ENCODE measurements around the gene E2F2. TPM values are rescaled to one million over a fixed set of nuclear protein-coding genes. Genes with fewer than 3 reads are reported as not detected.
A peak's percentile ranks its signal among the peaks of the same experiment; 100 is the strongest.
"Not testable (repeated sequence)": the region's sequence is repeated elsewhere in the genome, so short reads cannot be mapped to it uniquely, and the experiment has no call there.

Gene E2F2
- total RNA-seq, 1 donor from 2014 or later: 1.9 TPM

DNA sequence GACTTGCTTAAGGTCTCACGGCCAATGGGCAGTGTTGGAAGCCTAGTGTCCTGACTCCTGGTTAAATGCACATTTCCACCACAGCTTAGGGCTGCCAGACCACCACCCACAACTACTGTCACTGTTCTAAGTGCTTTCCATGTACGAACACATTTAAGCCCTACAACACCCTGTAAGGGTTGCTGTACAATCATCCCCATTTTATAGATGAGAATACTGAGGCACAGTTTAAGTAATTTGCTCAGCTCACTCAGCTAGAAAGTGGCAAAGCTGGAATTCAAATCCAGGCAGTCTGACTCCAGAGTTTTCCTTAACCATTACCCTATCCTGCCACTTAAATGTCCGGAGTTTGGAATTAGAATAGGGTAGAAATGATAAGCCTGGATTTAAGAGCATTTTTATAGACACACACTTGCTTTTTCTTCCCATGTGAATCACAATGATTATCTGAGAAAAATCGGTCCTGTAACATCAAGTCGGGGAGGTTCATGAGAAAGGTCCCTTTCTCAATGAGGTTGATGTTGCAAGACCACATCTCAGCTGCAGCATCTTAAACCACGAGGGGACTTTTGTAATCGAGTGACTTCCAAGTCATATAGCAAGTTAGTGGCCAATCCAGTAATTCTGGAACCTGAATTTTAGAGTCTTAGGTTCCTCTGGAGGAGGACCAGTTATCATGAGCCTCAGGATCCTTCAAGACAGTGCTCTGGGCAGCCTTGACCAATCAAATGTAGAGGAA lies 8.6 kb downstream of the E2F2 start:
- no peak for DNase-seq

GRCh38 chr1:23521588-23521987 lies 9.4 kb downstream of the E2F2 start:
- DNase-seq: no peak

GRCh38 chr1:23517581-23517980 lies 13.5 kb downstream of the E2F2 start:
- DNase-seq: no peak

DNA sequence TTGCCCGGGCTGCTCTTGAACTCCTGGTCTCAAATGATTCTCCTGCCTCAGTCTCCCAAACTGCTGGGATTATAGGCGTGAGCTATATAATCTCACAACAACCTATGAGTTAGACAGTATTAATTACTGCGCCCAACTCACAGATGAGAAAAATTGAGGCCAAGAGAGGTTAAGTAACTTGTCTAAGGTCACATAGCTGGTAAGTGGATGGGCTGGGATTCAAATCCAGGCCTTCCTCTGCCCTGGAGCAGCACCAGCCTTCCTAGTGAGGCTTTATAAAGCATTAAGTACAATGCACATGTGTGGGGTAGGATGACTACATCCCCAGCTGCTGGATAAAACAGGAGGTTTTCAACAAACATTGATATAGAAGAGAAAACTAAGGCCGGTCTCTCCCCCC lies 15.1 kb downstream of the E2F2 start:
- no peak for DNase-seq

- DNase-seq: no peak
Measured at GRCh38 chr1:23514111-23514679, 16.8 kb downstream of the E2F2 start.

GRCh38 chr1:23509896-23510295 lies 21.1 kb downstream of the E2F2 start:
- no peak for DNase-seq

- DNase-seq: no peak
Measured at GRCh38 chr1:23506376-23507107, 24.5 kb downstream of the E2F2 start.

DNA sequence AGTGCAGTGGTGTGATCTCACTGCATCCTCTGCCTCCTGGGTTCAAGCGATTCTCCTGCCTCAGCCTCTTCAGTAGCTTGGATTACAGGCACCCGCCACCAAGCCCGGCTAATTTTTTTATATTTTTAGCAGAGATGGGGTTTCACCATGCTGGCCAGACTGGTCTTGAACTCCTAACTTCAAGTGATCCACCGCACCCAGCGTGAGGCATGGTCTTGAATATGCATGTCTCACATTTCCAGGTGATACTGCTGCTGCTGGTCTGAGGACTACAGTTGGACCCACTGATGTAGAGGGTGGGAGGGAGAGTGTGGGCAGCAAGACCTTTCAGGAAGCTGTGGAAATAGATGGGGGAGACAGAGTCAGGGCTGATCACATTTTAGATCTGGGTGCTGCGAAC lies 25.2 kb downstream of the E2F2 start:
- no peak for DNase-seq

DNA sequence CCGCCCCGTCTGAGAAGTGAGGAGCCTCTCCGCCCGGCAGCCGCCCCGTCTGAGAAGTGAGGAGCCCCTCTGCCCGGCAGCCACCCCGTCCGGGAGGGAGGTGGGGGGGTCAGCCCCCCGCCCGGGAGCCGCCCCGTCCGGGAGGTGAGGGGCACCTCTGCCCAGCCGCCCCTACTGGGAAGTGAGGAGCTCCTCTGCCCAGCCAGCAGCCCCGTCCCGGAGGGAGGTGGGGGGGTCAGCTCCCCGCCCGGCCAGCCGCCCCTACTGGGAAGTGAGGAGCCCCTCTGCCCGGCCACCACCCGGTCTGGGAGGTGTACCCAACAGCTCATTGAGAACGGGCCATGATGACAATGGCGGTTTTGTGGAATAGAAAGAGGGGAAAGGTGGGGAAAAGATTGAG lies 26.9 kb downstream of the E2F2 start:
- DNase-seq: not testable (repeated sequence)

DNA sequence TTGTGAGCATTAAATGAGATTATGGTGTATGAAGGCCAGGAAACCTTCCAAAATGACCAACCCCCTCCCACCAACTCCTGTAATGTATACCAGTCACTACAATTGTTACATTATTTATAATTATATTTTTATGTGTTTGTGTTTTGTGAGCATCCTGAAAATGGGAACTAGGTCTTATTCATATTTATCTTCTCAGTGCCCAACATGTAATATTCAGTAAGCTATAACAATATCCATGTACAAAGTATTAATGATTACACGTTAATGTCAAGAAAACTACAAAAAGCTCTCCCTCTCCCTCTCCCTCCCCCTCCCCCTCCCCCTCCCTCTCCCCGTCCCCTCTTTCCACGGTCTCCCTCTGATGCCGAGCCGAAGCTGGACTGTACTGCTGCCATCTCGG lies 28.1 kb downstream of the E2F2 start:
- no peak for DNase-seq

DNA sequence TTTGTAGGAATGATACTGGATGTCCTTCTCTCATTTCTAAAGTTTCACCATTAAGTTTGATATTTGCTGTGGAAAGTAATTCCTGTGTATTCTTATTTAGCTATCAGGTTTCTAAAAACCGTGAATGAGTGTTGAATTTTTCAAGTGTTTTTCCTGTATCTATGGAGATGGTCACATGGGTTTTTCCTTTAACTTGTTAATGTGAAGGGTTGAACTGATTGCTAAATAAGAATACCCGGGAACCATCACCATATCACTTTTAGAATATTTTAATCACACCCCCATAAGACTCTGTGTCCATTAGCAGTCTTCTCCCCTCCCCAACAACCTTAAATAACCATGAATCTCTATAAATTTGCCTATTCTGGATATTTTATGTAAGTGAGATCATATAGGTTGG lies 30.6 kb downstream of the E2F2 start:
- DNase-seq: no peak

- DNase-seq: no peak
Measured at GRCh38 chr1:23497777-23498439, 33.1 kb downstream of the E2F2 start.

- DNase-seq: no peak
Measured at GRCh38 chr1:23496490-23497181, 34.4 kb downstream of the E2F2 start.

DNA sequence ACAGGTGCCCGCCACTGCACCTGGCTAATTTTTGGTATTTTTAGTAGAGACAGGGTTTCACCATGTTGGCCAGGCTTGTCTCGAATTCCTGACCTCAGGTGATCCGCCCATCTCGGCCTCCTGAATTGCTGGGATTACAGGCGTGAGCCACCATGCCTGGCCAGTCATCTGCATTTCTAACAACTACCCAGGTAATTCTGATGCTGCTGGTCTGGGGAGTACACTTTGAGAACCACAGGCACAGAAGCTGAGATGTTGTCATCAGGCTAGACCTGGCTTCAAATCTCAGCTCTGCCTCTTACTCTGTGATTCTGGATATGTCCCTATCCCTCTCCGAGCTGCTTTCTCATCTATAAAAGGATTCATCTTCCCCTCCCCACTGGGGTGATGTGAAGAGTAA lies 36.2 kb downstream of the E2F2 start:
- DNase-seq: not testable (repeated sequence)

DNA sequence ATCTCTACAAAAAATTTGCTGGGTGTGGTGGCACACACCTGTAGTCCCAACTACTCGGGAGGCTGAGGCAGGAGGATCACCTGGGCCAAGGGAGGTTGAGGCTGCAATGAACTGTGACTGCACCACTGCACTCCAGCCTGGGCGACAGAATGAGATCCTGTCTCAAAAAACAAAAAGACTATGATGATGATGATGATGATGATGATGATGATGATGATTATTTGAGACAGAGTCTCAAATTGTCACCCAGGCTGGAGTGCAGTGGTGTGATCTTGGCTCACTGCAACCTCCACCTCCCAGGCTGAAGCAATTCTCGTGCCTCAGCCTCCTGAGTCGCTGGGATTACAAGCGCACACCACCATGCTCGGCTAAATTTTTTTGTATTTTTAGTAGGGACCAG lies 38.3 kb downstream of the E2F2 start:
- DNase-seq: not testable (repeated sequence)

DNA sequence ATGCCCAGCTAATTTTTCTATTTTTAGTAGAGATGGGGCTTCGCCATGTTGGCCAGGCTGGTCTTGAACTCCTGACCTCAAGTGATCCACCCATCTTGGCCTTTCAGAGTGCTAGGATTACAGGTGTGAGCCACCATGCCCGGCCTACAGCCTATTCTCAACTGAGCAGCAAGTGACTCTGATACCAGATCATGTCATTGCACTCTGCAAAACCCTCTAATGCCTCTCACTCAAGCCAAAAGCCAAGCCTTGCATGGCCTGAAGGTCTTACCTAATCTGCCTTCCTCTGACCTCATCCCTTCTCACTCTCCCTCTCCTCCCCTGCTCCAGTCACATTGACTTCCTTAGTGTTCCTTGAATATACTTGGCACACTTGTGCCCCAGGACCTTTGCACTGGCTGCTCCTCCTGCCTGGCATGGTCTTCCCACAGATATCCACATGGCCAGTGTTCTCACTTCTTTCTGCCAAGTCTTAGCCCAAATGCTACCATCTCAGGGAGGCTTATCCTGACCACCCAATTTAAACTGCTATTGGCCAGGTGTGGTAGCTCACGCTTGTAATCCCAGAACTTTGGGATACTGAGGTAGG lies 38.8 kb downstream of the E2F2 start:
- no peak for DNase-seq

GRCh38 chr1:23489842-23490241 lies 41.2 kb downstream of the E2F2 start:
- DNase-seq: no peak

GRCh38 chr1:23485002-23485332 lies 46.1 kb downstream of the E2F2 start:
- no peak for DNase-seq

- peak; percentile 94 for DNase-seq
Measured at GRCh38 chr1:23484253-23485001, 46.6 kb downstream of the E2F2 start.

- peak; percentile 35 for DNase-seq
Measured at GRCh38 chr1:23483321-23484252, 47.4 kb downstream of the E2F2 start, which contains the start of gene ASAP3. Gene ASAP3, minus strand, starts transcription at chr1:23484179. Its CDS starts 46 bp downstream, at chr1:23484133.
